Epithelial cell of proximal tubule (primary cell): ENCODE results near the gene IL6R. TPM values are rescaled to one million over a fixed set of nuclear protein-coding genes. Genes with fewer than 3 reads are reported as not detected.
A peak's percentile ranks its signal among the peaks of the same experiment; 100 is the strongest.
"Not testable (repeated sequence)": the region's sequence is repeated elsewhere in the genome, so short reads cannot be mapped to it uniquely, and the experiment has no call there.

Experiments
- DNase-seq: peaks from one replicate; pipeline ENCODE4 v3.0.0-alpha.2; 2011; ENCODE audit warnings: low read depth
- H3K4me3 ChIP-seq: 2 replicates; pipeline ENCODE4 v1.5.1; 2011; ENCODE audit warnings: low read depth, mild to moderate bottlenecking, low read length
- total RNA-seq: library from RNA; depleted of rRNA; stranded (reverse); fragments of >200 nt; gene quantifications from 2 replicates; pipeline ENCODE4 v1.2.3, GENCODE V29; 2015
- TF ChIP-seq, protein P1 (sequence below): conservative IDR thresholded peaks from 2 replicates; pipeline ENCODE4 v1.5.1; 2012; ENCODE audit warnings: low read depth, mild to moderate bottlenecking, low read length

Gene IL6R
- total RNA-seq, result 9.5 and 14.5 TPM in 2 replicates

DNA sequence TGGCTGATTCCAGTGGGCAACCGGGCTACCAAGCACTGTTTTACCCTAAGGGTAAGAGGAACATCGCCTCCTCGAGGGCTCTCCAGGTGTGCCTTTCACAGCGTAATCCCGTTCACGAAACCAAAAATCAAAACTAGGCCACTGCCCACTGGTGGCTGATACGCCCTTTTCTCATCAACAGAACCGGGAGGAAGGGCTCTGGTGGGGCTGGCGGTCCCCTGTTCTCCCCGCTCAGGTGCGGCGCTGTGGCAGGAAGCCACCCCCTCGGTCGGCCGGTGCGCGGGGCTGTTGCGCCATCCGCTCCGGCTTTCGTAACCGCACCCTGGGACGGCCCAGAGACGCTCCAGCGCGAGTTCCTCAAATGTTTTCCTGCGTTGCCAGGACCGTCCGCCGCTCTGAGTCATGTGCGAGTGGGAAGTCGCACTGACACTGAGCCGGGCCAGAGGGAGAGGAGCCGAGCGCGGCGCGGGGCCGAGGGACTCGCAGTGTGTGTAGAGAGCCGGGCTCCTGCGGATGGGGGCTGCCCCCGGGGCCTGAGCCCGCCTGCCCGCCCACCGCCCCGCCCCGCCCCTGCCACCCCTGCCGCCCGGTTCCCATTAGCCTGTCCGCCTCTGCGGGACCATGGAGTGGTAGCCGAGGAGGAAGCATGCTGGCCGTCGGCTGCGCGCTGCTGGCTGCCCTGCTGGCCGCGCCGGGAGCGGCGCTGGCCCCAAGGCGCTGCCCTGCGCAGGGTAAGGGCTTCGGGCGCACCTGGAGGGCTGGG, at the start of gene IL6R:
Gene IL6R, plus strand, starts transcription at position 360 of the 763 bp plus-strand sequence. Its CDS starts 287 bp downstream, at position 647.
- peak within 1 kb of the TSS; percentile 96 for H3K4me3 ChIP-seq
- no peak for DNase-seq
- TF ChIP-seq, protein P1, sequence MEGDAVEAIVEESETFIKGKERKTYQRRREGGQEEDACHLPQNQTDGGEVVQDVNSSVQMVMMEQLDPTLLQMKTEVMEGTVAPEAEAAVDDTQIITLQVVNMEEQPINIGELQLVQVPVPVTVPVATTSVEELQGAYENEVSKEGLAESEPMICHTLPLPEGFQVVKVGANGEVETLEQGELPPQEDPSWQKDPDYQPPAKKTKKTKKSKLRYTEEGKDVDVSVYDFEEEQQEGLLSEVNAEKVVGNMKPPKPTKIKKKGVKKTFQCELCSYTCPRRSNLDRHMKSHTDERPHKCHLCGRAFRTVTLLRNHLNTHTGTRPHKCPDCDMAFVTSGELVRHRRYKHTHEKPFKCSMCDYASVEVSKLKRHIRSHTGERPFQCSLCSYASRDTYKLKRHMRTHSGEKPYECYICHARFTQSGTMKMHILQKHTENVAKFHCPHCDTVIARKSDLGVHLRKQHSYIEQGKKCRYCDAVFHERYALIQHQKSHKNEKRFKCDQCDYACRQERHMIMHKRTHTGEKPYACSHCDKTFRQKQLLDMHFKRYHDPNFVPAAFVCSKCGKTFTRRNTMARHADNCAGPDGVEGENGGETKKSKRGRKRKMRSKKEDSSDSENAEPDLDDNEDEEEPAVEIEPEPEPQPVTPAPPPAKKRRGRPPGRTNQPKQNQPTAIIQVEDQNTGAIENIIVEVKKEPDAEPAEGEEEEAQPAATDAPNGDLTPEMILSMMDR, result peak; percentile 54

DNA sequence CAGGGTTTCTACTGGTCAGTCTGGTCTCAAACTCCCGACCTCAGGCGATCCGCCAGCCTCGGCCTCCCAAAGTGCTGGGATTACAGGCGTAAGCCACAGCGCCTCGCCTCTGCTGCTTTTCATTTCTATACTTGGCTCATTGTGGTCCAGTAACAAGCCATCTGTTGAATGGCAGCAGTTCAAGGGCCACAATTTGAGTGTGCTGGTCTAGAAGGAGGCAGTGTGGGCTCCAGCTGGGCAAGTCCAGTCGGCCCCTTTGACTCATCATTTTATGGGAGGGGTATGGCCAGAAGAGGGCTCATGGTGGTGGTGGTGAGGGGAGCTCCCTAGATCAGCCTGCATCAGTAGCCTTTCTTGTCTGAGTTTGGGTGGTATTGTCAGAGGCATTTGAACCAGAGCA, 46.6 kb upstream of the IL6R start:
- no peak for DNase-seq
- no peak overlapping the region for H3K4me3 ChIP-seq
- TF ChIP-seq, protein P1, result no peak

DNA sequence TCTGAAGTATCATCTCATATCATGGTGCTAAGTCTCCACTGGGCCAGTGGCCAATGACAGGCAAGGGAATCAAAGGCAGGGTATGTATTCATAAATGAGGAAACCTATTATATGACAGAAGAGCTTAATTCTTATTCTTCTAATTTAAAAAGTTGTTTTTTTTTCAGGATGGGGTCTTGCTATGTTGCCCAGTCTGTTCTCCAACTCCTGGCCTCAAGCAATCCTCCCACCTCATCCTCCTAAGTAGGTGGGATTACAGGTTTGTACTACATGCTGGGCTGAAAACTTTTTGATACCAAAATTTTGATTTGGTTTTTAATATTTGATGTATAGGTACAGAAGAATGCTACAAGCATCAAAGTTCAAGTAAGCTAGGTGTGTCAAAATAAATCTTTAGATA, 44.9 kb upstream of the IL6R start:
- H3K4me3 ChIP-seq, result no peak overlapping the region
- DNase-seq, result no peak
- TF ChIP-seq, protein P1, result no peak

DNA sequence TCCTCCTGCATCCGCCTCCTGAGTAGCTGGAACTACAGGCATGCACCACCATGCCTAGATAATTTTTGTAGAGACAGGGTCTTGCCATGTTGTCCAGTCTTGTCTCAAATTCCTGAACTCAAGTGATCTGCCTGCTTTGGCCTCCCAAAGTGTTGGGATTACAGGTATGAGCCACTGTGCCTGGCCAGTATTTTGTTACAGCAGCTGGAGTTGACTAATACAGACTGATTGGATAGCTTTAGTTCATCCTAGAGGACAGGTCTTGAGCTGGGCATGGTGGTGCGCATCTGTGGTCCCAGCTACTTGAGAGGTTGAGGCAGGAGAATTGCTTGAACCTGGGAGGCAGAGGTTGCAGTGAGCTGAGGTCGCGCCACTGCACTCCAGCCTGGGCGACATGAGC, 44.3 kb upstream of the IL6R start:
- H3K4me3 ChIP-seq, DNase-seq: not testable (repeated sequence)

DNA sequence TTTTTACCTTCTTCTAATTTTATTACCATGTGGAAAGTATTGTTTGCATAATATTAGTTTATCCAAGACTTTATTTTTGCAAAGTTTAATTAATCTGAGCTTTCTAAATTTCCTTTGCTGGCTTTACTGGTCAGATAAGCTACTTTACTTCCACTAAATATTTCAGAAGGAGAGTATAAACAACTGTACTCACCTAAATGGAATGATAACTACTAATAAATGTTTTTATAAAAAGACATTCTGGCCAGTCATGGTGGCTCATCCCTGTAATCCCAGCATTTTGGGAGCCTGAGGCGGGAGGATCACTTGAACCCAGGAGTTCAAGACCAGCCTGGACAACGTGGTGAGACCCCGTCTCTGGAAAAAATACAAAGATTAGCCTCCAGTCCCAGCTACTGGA, 43.8 kb upstream of the IL6R start:
- DNase-seq, result no peak
- no peak overlapping the region for H3K4me3 ChIP-seq
- TF ChIP-seq, protein P1, result no peak

DNA sequence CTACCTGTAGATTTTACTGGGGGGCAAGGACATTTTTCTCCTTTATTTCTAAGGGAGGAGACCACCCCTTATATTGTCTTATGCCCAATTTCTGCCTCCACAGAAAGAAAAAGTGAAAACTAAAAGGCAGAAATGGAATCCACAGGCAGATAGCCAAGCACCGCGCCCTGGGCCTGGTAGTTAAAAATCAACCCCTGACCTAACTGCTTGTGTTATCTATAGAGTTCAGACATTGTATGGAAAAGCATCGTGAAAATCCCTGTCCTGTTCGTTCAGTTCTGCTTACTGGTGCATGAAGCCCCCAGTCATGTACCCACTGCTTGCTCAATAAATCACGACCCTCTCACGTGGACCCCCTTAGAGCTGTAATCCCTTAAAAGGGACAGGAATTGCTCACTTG, 33.7 kb upstream of the IL6R start:
- TF ChIP-seq, protein P1, result no peak
- no peak overlapping the region for H3K4me3 ChIP-seq
- DNase-seq, result no peak

DNA sequence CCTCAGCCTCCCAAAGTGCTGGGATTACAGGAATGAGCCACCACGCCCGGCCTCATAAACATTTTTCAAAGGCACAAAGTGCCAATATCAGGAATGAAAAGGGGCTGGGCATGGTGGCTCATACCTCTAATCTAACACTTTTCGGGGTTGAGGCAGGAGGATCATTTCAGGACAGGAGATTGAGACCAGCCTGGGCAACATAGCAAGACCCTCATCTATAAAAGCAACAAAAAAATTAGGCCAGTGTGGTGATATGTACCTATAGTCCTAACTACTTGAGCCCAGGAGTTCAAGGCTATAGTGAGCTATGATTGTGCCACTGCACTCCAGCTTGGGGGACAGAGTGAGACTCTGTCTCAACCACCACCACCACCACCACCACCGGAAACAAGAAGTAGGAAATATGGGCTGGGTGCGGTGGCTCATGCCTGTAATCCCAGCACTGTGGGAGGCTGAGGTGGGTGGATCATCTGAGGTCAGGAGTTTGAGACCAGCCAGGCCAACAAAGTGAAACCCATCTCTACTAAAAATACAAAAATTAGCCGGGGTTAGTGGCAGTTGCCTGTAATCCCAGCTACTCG, 31.3 kb upstream of the IL6R start:
- not testable (repeated sequence) for H3K4me3 ChIP-seq, DNase-seq

DNA sequence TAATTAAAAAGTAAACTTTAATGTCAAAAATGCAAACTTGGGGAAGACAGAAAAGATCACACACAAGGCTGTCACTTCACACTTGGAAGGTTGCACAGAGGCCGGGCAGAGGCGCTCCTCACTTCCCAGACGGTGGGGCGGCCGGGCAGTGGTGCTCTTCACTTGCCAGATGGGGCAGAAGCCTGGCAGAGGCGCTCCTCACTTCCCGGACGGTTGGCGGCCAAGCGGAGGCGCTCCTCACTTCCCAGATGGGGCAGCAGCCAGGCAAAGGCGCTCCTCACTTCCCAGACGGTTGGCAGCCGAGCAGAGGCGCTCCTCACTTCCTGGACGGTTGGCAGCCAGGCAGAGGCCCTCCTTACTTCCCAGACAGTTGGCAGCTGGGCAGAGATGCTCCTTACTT, 25.8 kb upstream of the IL6R start:
- no peak overlapping the region for H3K4me3 ChIP-seq
- TF ChIP-seq, protein P1, result no peak
- no peak for DNase-seq
